ENCODE data around the gene EFCAB7.

EFCAB7 gene

DNA sequence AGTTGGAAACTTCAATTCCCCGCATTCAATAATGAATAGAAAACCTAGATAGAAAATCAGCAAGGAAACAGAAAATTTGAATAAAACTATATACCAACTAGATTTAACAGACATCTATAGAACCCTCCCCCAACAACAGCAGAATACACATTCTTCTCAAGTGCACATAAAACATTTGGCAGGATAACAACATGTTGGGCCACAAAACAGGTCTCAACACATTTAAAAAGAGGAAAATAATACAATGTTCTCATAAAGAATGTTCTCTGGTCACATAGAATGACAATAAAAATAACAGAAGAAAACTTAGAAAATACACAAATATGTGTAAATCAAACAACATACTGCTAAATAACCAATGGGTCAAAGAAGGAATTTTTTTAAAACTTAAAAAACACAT lies 25.2 kb upstream of the EFCAB7 start:
- Histone ChIP-seq H3K27me3 (ENCODE audit: insufficient read depth, low read length, poor library complexity) (no peaks in the 10 kb centered on the region), H3K4me3 (ENCODE audit: low read depth in 1 of 2, low read length in 2 of 2) (no peak overlapping the region), H3K4me1 (ENCODE audit: insufficient read depth, low read length) (no peaks in the 10 kb centered on the region), H3K79me2 (ENCODE audit: insufficient read depth, low read length) (no peaks in the 10 kb centered on the region), H3K4me2 (ENCODE audit: insufficient read depth, low read length) (no peak overlapping the region), H4K20me1 (ENCODE audit: insufficient read depth, low read length) (no peaks in the 10 kb centered on the region), H3K9me3 (ENCODE audit: insufficient read depth, low read length, severe bottlenecking) (no peaks in the 10 kb centered on the region), H3K36me3 (ENCODE audit: insufficient read depth, low read length) (no peaks in the 10 kb centered on the region; the same call in 1 of the 2 replicates), H3K27ac (ENCODE audit: low read length) (no peak overlapping the region), H2AFZ (ENCODE audit: low read depth, low read length) (no peak overlapping the region), H3K9ac (ENCODE audit: low read depth, low read length) (no peak overlapping the region)
- no peak for TF ChIP-seq EZH2 (IDR thresholded peaks at IDR 0.05; ENCODE audit: borderline replicate concordance, low read depth, low read length, severe bottlenecking)
- TF ChIP-seq, protein P1, sequence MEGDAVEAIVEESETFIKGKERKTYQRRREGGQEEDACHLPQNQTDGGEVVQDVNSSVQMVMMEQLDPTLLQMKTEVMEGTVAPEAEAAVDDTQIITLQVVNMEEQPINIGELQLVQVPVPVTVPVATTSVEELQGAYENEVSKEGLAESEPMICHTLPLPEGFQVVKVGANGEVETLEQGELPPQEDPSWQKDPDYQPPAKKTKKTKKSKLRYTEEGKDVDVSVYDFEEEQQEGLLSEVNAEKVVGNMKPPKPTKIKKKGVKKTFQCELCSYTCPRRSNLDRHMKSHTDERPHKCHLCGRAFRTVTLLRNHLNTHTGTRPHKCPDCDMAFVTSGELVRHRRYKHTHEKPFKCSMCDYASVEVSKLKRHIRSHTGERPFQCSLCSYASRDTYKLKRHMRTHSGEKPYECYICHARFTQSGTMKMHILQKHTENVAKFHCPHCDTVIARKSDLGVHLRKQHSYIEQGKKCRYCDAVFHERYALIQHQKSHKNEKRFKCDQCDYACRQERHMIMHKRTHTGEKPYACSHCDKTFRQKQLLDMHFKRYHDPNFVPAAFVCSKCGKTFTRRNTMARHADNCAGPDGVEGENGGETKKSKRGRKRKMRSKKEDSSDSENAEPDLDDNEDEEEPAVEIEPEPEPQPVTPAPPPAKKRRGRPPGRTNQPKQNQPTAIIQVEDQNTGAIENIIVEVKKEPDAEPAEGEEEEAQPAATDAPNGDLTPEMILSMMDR (IDR thresholded peaks at IDR 0.05; ENCODE audit: borderline replicate concordance, extremely low read depth, low read length, poor library complexity, severe bottlenecking), result no peak
- no peak for DNase-seq
- ATAC-seq (ENCODE audit: insufficient read depth, low read depth), result no peak

DNA sequence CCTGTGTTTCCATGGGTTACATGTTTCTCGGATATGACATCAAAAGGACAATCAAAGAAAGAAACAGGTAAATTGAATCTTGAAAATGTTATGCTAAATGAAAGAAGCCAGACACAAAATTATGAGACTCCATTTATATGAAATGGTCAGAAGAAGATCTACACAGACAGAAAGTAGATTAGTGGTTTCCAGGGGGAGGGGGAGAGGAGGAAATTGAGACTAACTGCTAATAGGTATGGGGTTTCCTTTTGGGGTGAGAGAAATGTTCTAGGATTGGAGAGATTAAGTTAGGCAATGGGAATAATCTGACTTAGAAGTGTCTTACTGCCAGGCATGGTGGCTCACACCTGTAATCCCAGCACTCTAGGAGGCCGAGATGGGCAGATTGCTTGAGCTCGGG lies 22.1 kb upstream of the EFCAB7 start:
- H3K9ac ChIP-seq (ENCODE audit: low read depth, low read length), result no peak overlapping the region
- TF ChIP-seq, protein P1 (IDR thresholded peaks at IDR 0.05; ENCODE audit: borderline replicate concordance, extremely low read depth, low read length, poor library complexity, severe bottlenecking), result no peak
- no peak for TF ChIP-seq EZH2 (IDR thresholded peaks at IDR 0.05; ENCODE audit: borderline replicate concordance, low read depth, low read length, severe bottlenecking)
- H3K27ac ChIP-seq (ENCODE audit: low read length), result no peak overlapping the region
- H3K9me3 ChIP-seq (ENCODE audit: insufficient read depth, low read length, severe bottlenecking), result no peaks in the 10 kb centered on the region
- ATAC-seq (ENCODE audit: insufficient read depth, low read depth) (peak; percentile 63; the same call in 2 of the 3 replicates), DNase-seq (no peak)
- no peaks in the 10 kb centered on the region for H4K20me1 ChIP-seq (ENCODE audit: insufficient read depth, low read length)
- no peak overlapping the region for H3K4me3 ChIP-seq (ENCODE audit: low read depth in 1 of 2, low read length in 2 of 2)
- no peaks in the 10 kb centered on the region for H3K4me1 ChIP-seq (ENCODE audit: insufficient read depth, low read length)
- H3K27me3 ChIP-seq (ENCODE audit: insufficient read depth, low read length, poor library complexity), result no peaks in the 10 kb centered on the region
- no peak overlapping the region for H3K4me2 ChIP-seq (ENCODE audit: insufficient read depth, low read length)
- H3K36me3 ChIP-seq (ENCODE audit: insufficient read depth, low read length), result peaks cover 2% of the 10 kb centered on the region; the same call in 1 of the 2 replicates
- no peaks in the 10 kb centered on the region for H3K79me2 ChIP-seq (ENCODE audit: insufficient read depth, low read length)
- H2AFZ ChIP-seq (ENCODE audit: low read depth, low read length), result no peak overlapping the region

- TF ChIP-seq, protein P1 (IDR thresholded peaks at IDR 0.05; ENCODE audit: borderline replicate concordance, extremely low read depth, low read length, poor library complexity, severe bottlenecking), result no peak
- TF ChIP-seq EZH2 (IDR thresholded peaks at IDR 0.05; ENCODE audit: borderline replicate concordance, low read depth, low read length, severe bottlenecking), result no peak
- ATAC-seq (ENCODE audit: insufficient read depth, low read depth) (no peak), DNase-seq (no peak)
- H3K4me1 ChIP-seq (ENCODE audit: insufficient read depth, low read length), result no peaks in the 10 kb centered on the region
- H3K27me3 ChIP-seq (ENCODE audit: insufficient read depth, low read length, poor library complexity), result no peaks in the 10 kb centered on the region
- H2AFZ ChIP-seq (ENCODE audit: low read depth, low read length), result no peak overlapping the region
- no peaks in the 10 kb centered on the region for H3K9me3 ChIP-seq (ENCODE audit: insufficient read depth, low read length, severe bottlenecking)
- peaks cover 27% of the 10 kb centered on the region; the same call in 1 of the 2 replicates for H3K36me3 ChIP-seq (ENCODE audit: insufficient read depth, low read length)
- no peaks in the 10 kb centered on the region for H3K79me2 ChIP-seq (ENCODE audit: insufficient read depth, low read length)
- no peak overlapping the region for H3K4me2 ChIP-seq (ENCODE audit: insufficient read depth, low read length)
- H3K9ac ChIP-seq (ENCODE audit: low read depth, low read length), result no peak overlapping the region
- H4K20me1 ChIP-seq (ENCODE audit: insufficient read depth, low read length), result no peaks in the 10 kb centered on the region
- H3K27ac ChIP-seq (ENCODE audit: low read length), result no peak overlapping the region
- H3K4me3 ChIP-seq (ENCODE audit: low read depth in 1 of 2, low read length in 2 of 2), result no peak overlapping the region
Measured at GRCh38 chr1:63506782-63507181, 16.5 kb upstream of the EFCAB7 start.

GRCh38 chr1:63509718-63510117 lies 13.6 kb upstream of the EFCAB7 start:
- TF ChIP-seq, protein P1 (IDR thresholded peaks at IDR 0.05; ENCODE audit: borderline replicate concordance, extremely low read depth, low read length, poor library complexity, severe bottlenecking), result no peak
- TF ChIP-seq EZH2 (IDR thresholded peaks at IDR 0.05; ENCODE audit: borderline replicate concordance, low read depth, low read length, severe bottlenecking), result no peak
- H3K27me3 ChIP-seq (ENCODE audit: insufficient read depth, low read length, poor library complexity), result no peaks in the 10 kb centered on the region
- H2AFZ ChIP-seq (ENCODE audit: low read depth, low read length), result no peak overlapping the region
- H3K27ac ChIP-seq (ENCODE audit: low read length), result no peak overlapping the region
- no peak overlapping the region for H3K4me2 ChIP-seq (ENCODE audit: insufficient read depth, low read length)
- ATAC-seq (ENCODE audit: insufficient read depth, low read depth) (no peak), DNase-seq (no peak)
- no peak overlapping the region for H3K4me3 ChIP-seq (ENCODE audit: low read depth in 1 of 2, low read length in 2 of 2)
- peaks cover 27% of the 10 kb centered on the region; the same call in 1 of the 2 replicates for H3K36me3 ChIP-seq (ENCODE audit: insufficient read depth, low read length)
- no peaks in the 10 kb centered on the region for H3K4me1 ChIP-seq (ENCODE audit: insufficient read depth, low read length)
- H4K20me1 ChIP-seq (ENCODE audit: insufficient read depth, low read length), result no peaks in the 10 kb centered on the region
- H3K9ac ChIP-seq (ENCODE audit: low read depth, low read length), result no peak overlapping the region
- H3K79me2 ChIP-seq (ENCODE audit: insufficient read depth, low read length), result peaks cover 4% of the 10 kb centered on the region; the same call in 1 of the 2 replicates
- H3K9me3 ChIP-seq (ENCODE audit: insufficient read depth, low read length, severe bottlenecking), result no peaks in the 10 kb centered on the region

All from DND-41 (cell line).